Renal cortex interstitium (tissue), 11 donors: ENCODE measurements around the gene ZDHHC14. TPM values are rescaled to one million over a fixed set of nuclear protein-coding genes. Genes with fewer than 3 reads are reported as not detected.

ENCODE experiments used
- DNase-seq, 11 donors: peaks; one replicate each; pipeline ENCODE4 v3.0.0-alpha.2; 2013; ENCODE audit warnings: low read depth in 9 of 11, low spot score in 4 of 11; ENCODE audit errors: extremely low read depth in 1 of 11
- polyA plus RNA-seq, 3 donors: library from polyadenylated mRNA; unstranded; fragments of 120-200 nt; gene quantifications; one replicate each; pipeline ENCODE4 v1.2.1, GENCODE V29; 2013; ENCODE audit not compliant: insufficient read length in 3 of 3

The ZDHHC14 gene
- polyA plus RNA-seq, 3 donors, result 14.8 to 22.4 (median 17.9) TPM

- no peak for DNase-seq
These were observed 152.3 kb downstream of the ZDHHC14 start for GRCh38 chr6:157533048-157533871.

- no peak for DNase-seq
These were observed 153.3 kb downstream of the ZDHHC14 start for GRCh38 chr6:157534134-157534871.

- DNase-seq, result no peak
These were observed 154.0 kb downstream of the ZDHHC14 start for GRCh38 chr6:157534977-157535339.

- no peak for DNase-seq
These were observed 154.6 kb downstream of the ZDHHC14 start for GRCh38 chr6:157535340-157536222.

- DNase-seq, result no peak
These were observed 155.2 kb downstream of the ZDHHC14 start for GRCh38 chr6:157536223-157536545.

GRCh38 chr6:157537556-157537955, 156.6 kb downstream of the ZDHHC14 start:
- DNase-seq, result no peak

GRCh38 chr6:157538168-157538567, 157.2 kb downstream of the ZDHHC14 start:
- no peak for DNase-seq

- DNase-seq, result no peak
These were observed 157.7 kb downstream of the ZDHHC14 start for GRCh38 chr6:157538698-157539097.

GRCh38 chr6:157539421-157539822, 158.4 kb downstream of the ZDHHC14 start:
- no peak for DNase-seq

- no peak for DNase-seq
These were observed 159.1 kb downstream of the ZDHHC14 start for GRCh38 chr6:157539900-157540752.

GRCh38 chr6:157541618-157542413, 160.8 kb downstream of the ZDHHC14 start:
- no peak for DNase-seq

GRCh38 chr6:157542414-157543160, 161.6 kb downstream of the ZDHHC14 start:
- no peak for DNase-seq

GRCh38 chr6:157546321-157546720, 165.3 kb downstream of the ZDHHC14 start:
- DNase-seq, result no peak

GRCh38 chr6:157547112-157547511, 166.1 kb downstream of the ZDHHC14 start:
- DNase-seq, result no peak

- DNase-seq, result no peak
These were observed 167.9 kb downstream of the ZDHHC14 start for GRCh38 chr6:157548635-157549467.

GRCh38 chr6:157549468-157549745, 168.4 kb downstream of the ZDHHC14 start:
- DNase-seq, result no peak
